Dedifferentiated amniotic fluid mesenchymal stem cell (primary cell): ENCODE results near the gene DLX1.

Experiments
- DNase-seq: peaks from one replicate; pipeline ENCODE4 v3.0.0-alpha.2; 2016; ENCODE audit errors: extremely low spot score

Gene DLX1

DNA sequence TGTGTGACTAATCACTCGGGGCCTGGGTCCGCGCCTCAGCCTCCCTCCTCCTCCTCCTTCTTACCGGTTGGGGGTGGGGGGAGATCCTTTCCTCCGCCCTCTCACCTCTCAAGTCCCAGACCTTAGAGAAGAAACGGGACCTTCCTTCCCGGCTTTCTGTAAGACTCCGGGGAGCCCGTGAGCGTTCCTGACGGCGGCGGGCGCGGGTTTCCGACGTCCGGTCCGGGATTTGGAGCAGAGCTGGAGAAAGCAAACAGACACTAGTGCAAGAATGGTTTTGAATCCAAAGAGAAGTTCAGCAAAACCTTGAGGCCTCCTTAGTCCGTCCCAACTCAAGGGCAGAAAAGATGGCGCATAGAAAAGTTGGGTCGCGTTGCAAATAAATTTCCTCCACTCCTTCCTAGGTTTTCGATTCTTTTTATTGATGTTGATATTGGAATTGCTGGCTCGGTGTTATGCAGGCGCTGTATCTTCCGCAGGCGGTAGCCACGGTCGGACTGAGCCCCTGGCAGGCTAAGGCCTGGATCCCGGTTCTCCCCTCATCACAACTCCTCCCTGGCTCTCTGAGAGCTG, 2.0 kb downstream of the DLX1 start:
- DNase-seq, result no peak

DNA sequence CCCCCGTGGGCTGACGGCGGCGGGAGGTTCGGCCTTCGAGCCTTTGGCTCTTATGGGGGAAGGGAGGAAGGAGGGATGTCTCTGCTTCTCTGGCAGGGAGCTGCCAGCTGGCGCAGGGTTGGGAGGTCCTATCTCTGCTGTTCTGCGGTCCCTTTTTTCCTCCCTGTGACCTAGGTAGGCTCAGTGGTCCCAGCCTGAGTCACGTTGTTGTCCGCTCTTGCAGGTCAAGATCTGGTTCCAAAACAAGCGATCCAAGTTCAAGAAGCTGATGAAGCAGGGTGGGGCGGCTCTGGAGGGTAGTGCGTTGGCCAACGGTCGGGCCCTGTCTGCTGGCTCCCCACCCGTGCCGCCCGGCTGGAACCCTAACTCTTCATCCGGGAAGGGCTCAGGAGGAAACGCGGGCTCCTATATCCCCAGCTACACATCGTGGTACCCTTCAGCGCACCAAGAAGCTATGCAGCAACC, 2.5 kb downstream of the DLX1 start:
- DNase-seq, result no peak

DNA sequence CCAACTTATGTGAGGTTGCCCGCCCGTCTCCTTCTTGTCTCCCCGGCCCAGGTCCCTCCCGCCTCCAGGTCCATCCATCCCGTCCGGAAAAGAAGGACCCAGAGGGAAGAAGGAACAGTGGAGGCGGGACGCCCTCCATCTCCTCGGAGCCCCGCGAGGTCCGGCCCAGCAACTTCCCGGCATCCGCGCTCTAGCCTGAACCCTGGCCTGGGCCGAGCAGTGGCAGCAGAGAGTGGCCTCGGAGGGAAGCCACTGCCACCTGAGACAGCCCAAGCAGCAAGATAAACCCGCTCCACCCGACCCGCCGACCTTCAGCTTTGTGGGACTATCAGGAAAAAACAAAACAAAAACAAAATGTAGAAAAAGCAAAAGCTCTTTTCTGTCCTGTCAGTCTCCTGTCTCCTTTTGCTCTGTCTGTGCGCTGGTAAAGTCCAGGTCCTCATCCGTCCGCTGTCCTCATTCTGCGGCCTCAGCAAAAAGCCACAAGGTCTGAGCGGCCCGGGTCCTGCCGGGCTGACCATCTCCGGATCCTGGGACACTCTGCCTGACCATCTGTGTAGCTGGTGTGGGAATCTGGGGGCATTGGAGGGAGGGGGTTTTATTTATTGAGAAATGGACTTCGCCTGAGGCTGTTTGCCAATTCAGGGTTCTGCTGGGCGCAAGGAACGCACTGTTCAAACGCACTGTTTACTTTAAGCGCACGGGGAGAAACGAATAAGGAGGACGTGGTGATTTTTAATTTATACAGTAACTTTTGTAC, 3.1 kb downstream of the DLX1 start:
- DNase-seq, result no peak

DNA sequence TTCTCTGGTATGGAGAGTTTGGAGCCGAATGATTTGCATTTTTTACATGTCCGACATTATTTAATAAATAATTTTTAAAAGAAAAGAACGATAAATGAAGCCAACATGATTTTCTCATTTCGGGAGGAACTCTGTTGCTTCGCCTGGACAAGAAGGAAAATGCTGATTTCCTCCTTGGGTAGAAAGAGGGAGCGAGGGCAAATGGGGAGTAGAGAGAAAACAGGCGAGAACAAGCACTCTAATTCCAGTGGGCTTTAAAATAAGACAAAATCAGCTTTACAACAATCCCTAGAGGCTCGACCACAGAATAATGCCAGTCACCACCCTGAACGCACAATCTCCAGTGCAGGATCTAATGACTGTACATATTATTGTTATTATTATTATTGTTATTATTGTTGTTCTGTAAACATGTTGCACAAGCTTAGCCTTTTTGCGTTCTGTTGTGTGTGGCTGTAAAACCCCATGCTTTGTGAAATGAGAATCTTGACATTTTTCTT, 3.7 kb downstream of the DLX1 start:
- DNase-seq, result no peak

DNA sequence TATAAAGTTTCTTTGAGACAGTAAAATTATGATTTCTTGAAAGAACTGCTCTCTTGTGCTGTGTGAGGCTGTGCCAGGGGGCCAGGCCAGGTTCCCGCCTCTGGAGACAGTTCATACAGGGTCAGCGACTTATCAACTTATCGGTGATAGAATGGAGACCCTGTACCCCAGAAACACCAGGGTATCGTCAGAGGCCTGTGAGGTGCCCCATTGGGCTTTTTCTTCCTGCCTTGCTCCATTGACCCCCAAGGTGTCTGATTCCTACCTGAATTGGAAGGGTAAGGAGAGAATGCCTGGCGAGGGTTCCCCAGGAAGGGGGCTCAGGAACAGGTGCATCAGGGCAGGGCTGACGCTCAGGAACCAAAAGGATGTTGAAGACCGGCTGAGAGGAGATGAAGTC, 4.3 kb downstream of the DLX1 start:
- DNase-seq, result no peak

DNA sequence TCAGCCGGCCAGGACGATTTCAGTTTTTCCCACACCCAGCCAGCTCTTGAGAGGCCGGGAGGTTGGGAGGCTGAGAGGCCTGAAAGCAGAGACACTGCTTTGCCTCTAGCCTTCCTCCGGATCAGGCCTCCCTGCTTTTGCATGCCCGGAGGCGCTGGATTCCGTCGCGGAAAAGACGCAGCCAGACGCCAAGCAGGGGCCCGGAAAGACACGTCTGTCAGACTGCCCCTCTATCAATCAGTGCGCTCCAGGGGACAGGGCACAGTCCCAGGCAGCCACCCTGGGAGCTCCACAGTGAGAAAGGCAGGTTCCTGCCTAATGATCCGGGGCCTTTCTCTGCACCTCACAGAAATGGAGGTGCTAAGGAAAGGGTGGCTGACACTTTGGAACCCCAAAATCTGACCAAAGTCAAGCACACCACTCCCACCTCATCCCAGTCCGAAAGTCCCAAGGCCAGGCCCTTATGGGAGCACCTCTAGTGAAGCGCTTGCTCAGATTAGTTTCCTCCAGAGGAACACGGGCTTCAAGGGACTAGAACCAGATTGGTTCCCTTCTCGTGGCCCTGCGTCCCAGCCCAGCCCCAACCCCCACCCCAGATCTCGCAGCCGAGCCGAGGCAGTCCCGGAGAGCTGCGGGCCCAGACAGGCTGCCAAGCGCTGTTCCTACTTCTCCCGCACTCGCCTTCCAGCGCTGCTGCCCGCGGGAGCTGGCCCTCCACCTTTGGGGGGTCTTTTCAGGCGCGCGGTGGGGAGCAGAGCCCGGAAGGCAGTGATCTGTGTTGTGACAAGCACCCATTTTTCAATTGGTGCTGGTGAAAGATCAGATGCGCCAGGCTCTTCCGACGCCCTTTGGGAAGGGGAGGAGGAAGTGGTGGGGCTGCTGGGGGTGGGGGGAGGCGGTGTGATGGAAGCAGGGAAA, 5.0 kb downstream of the DLX1 start:
- DNase-seq, result no peak

DNA sequence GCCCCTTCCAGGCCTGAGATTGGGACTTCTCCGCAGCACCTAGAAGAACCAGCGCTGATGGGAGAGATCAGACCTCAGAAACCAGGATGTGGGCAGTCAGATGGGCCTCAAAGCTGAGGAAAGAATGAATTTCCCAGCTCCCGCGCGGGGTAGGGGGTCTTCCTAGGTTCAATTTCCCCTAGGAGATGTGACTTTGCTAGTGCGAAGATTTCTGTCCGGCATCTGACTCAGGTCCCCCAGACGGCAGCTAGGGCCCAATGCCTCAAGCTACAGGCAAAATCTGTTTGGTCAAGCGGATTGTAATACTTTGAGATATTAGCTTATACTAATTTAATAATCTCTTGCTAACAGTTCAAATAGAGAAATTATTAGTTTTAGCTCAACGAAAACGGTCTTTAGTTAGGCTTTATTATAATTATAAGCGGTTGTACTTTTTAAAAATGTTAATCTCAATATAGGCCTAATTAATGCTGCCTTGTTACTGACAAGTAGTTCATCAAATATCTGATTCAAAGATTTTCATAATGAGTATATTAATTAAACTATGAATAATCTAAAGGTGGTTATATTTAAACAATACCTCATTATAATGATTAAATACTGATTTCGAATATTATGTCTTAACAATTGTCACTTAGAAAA, 5.8 kb downstream of the DLX1 start:
- DNase-seq, result no peak

DNA sequence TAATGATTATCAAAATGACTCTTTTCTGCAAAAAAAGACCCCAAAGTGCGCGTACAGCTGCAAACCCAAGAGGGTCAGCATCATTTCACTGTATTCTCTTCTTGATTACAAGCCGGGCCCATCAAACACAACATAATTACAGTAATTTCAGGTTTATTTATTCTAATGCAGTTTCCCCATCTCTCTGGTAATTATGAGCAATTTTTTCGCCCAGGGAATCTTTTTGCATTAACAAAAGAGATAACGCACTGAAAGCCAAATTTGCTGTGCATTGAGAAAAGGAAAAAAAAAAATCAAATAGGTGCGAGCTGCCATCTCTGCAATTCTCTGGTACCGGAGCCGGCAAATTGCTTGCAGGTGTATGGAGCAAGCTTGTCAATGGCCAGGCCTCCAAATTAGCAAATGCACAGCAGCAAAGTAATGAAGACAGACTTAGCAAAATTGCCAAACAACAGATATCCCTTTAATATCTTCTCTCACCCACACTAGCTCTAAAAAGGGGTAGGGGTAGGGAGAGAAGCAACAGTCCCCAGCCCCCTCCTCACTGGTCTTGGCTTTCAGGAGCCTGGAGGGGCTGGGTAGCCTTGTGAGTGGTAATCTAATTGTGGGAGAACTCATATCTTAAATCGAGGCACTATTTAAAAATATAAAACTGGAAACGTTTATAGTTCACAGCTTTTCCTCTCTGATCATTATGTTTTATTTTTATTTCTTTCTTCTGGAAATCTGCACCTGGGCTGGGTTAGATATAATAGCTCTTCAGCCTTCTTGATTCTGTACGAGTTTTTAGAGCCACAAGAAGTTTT, 6.7 kb downstream of the DLX1 start:
- DNase-seq, result no peak

DNA sequence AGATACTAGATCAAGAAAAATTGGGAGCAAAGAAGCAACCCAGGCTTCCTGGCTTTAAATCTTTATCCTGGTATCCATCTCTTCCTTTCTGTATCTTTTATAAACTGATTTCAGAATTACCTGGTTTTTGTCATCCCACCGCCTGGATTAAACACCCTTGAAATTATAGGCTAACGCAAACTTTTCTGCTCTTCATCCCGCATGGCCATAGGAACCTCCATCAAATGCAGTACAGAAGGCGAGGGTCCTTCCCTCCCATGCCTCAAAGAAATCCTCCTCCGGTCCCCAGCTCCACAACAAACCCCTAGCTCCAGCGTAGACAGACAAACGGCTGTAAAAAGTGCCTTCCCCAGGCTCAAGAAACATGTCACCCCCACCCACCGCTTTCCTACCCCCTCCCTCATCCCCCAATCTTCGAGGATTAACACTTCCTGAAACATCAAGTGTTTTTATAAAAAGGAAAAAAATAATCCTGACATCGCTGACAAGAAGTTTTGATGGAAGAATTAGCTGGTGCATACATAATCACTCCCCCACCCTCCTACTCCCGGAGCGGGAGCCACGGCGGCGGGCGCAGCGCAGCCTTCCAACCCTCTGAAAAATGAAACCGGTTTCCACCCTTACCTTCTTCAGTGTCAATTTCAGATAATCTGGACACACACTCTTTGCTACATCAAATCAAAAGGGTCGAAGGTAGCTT, 7.6 kb downstream of the DLX1 start:
- DNase-seq, result no peak

DNA sequence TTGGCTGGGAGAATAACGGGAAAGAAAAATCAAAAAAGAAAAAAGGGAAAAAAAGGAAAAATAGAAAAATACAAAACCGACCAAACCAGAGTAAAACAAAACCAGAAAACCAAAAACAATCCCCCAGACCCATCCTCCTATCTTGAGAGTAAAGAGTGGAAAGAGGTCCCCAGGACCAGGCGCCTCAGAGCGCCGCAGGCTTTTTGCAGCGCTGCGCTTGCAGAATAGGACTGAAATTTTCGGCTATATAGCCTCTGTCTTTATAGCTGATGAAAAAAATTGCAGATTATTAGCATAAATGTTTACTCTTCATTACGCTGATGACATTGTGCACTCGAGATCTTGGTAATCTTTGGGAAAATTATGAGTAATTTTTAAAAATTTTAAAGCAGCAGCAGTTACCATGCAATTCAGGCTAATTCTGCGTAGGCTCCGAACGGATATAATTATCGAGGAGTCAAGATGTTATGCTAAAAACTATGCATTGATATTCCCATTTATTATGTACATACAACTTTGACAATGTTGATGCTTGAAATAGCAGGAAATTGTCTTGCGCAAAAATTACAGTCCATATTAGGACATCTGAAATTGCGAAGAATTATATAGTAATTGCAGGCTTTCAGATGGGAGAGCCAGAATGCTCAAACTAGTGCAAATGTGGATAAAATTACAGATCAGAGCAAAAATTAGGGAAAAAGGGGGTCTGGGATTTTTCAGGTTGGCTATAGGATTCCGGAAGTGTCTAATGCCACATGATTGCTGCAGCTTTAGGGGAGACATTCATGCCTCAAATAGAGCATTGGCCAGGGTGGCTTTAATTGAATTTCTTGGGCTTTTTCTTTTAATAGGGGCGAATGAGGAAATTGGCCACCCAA, 8.3 kb downstream of the DLX1 start:
- DNase-seq, result no peak

DNA sequence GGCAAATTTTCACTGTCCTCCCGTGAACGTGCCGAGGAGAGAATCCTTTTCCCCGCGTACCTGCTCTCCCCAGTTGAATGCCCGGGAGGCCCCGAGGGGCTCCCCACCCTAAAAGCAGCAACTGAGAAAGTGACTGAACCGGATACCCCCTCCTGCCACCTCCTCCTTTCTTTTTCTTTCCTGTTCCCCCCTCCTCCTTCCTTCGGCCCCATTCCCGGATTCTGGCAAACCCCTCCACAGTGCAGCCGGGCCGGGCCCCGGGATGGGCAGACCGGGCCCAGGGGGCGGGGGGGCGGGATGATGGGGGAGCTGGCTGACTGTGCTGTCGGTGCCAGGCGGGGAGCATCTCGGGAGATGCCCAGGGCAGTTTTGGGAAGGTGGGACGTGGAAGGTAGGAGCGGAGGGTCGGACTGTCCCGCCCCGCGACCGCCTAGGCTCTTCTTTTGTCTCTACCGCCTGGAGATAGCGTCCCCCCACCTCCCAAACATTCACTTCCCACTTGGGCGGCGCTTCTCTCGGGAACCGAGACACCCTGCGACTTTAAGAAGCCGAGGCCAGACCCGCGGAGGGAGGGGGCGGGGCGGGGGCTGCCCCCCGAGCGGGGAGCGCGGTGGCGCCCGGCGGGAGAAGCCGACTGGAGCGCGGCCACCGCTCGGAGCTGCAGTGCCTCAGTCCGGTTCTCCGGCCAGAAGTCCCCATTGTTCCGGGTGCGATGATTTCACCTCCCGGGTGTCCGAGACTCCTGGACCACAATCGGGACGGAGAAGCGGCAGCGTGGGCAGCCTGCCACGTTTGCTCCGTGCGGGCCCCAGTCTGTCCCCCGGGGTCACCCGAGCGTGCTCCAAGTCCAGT, 9.2 kb downstream of the DLX1 start:
- DNase-seq, result no peak

DNA sequence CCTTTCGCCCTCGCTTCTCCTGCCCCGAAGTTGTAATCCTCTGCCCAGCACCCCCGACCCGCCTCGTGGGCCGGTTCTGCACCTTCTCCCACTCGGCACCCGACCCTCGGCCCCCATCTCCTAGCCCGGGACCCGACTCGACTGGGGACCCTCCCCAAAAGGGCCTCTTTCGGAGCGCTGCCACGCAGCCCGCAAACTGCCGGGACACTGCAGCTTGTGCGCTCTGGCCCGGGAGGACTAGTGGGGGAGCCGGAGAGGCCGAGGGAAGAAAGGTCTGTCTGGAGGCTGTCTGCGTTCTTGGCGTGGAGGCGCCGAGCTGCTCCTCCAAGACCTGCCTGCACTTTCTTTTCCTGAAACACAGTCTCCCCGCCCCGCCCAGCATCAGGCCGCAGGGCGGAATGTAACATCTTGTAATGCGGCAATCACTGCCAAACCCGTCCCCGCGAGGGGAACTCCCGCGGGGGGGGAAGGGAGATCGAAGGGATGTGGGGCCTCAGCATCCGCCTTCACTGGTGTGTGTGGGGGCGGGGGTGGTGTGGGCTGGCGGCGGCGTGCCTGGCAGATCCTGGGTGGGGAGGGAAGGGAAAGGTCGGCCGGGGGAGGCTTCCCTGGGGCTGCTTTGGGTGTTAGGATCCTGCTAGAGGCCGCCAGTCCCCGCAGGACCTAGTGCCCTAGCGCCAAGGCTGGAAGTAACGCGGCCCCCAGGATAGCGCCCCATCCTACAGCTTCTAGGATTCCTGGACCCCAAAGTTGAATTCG, 10.0 kb downstream of the DLX1 start:
- DNase-seq, result peak; percentile 90

DNA sequence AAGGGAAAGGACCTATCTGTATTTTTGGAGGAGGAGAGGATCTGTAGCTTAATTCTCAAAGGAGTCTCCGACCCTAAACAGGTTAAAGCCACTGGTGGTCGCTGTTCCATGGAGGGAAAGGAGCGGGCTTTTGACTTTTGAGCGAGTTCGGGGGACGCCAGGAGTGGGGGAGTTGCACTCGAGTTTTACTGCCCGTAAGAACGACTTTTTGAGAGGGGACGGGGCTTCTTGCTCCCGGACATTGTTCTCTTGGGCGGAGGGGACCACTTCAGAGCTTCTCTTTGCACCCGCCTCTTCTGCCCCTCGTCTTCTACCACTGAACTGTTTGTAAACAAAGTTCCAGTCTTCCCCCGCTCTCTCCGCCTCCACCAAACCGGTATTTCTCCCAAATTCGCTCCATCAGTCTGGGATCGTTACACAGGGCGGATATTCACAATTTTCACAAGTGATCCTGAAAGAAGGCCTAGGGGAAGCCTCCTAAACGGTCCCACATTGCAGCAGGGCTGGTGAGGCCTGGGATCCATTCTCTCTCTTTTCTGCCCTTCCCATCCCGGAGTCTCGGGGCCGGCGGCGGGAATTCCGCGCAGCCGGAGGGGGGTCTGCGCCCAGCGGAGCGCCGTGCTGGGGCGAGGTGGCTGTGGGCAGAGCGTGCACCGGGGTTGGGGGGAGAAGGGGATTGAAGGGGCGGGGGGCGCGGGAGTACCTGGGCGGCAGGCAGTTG, 10.8 kb downstream of the DLX1 start:
- DNase-seq, result no peak

DNA sequence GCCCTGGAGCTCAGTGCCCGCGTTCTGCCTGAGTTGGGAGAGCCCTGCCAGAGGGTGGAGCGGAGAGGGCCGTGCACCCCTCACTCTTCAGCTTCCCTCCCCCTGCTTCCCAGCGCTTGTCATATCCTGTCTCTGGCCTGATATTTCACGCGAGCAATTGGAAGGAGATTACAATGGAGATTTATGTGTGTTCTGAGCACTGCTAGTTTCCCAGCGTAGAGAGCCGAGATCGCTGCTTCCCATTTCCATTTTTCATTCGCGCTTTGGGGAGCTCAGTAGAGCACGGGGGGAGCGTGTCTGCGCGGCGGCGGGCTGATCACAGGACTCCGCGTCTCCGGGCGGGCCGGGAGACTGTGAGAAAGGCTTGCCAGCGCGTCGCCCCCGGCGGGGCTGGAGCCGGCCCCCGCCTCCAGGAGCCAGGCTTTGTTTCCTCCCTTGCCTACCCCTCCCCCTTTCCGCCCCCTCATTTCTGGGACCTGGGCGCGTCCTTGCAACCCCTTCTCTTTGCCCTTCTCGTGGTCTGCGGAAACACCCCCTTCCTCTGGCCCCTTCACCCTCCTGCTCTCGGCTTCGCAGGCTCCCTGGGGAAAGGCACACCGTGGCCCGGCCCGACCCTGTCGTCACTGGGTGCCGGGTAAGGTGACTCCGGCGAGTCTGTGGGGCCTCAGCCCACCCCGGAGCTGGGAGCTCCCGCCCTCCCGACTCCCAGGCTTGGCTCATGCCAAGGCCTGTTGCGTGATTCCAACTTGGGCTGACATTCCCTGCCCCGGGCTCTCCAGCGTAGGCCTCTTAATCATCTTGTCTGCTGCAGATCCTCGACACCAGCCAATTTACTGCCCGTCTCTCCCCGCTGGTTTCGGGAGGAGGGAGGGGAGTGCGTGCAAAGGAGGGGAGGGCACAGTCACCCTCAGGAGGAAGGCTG, 11.6 kb downstream of the DLX1 start:
- DNase-seq, result peak; percentile 91

DNA sequence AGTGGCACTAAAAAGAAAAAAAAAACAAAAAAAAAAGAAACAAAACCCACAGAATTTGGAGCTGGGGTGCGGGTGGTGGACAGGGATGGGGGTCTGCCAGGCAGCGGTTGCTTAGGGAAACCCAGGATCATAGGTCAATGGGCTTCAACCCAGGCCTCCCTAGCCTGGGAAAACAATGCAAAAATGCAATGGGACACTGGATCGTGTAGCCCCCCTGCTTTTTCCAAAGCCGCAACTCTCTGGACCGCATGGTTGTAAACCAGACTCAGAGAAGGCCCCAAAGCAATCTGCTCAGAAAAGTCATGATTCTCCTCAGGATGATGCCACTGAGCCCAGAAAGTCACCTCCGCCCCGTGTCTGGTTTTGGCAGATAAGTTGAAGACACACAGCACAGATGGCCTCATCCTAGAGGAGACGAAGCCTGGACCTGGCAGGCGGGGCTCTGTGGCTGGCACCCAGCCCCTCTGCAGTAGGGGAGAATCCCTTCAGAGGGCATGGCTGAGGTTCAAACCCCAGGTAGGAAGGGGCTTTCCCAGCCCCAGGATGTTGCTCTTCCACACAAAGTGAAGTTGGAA, 12.3 kb downstream of the DLX1 start:
- DNase-seq, result no peak

DNA sequence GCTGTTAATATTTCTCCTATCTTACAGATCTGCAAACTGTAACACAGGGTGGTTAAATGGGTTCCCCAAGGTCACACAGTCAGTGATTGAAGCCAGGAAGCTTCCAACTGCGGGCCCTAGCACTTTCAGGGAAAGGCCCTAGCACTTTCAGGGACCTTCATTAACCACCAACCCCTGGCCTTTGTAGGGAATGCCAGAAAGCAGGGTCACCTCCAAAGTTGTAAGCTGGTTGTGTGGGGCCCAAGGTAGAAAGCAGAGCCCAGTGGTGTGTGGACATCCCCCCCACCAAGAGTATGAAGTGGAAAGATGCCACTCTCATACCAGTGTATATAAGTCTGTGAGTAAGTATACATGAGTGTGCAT, 13.0 kb downstream of the DLX1 start:
- no peak for DNase-seq
